ENCODE measurements around the gene SSX2B. TPM values are rescaled to one million over a fixed set of nuclear protein-coding genes. Genes with fewer than 3 reads are reported as not detected.

SSX2B gene, protein sequence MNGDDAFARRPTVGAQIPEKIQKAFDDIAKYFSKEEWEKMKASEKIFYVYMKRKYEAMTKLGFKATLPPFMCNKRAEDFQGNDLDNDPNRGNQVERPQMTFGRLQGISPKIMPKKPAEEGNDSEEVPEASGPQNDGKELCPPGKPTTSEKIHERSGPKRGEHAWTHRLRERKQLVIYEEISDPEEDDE
- total RNA-seq (2022; extraction: Qiagen RNA extraction; ENCODE audit: low read depth): not detected in 5 replicates

DNA sequence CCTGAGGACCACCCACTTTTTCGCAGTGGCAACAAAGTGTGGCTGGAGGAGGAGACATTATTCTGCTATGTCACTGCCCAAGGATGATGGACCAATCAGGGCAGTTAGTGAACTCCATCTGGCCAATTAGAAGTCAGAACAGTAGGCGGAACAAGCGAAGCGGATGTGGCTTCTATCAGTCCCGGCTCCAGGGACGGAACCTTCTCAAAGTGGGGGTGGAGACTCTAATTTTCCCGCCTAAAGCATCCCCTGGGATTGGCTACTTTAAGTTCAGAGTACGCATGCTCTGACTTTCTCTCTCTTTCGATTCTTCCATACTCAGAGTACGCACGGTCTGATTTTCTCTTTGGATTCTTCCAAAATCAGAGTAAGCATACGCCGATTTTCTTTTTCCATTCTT, at the start of gene SSX2B:
Gene SSX2B (plus strand): TSS at position 301 of the 400 bp plus-strand sequence. CDS start 1,429 bp downstream, outside the sequence.

DNA sequence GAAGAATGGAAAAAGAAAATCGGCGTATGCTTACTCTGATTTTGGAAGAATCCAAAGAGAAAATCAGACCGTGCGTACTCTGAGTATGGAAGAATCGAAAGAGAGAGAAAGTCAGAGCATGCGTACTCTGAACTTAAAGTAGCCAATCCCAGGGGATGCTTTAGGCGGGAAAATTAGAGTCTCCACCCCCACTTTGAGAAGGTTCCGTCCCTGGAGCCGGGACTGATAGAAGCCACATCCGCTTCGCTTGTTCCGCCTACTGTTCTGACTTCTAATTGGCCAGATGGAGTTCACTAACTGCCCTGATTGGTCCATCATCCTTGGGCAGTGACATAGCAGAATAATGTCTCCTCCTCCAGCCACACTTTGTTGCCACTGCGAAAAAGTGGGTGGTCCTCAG, 44.0 kb upstream of the SSX2B start, which contains the start of gene SSX2:
Gene SSX2 (minus strand): TSS at position 101 of the 400 bp plus-strand sequence. CDS start 1,429 bp downstream, outside the sequence.

DNA sequence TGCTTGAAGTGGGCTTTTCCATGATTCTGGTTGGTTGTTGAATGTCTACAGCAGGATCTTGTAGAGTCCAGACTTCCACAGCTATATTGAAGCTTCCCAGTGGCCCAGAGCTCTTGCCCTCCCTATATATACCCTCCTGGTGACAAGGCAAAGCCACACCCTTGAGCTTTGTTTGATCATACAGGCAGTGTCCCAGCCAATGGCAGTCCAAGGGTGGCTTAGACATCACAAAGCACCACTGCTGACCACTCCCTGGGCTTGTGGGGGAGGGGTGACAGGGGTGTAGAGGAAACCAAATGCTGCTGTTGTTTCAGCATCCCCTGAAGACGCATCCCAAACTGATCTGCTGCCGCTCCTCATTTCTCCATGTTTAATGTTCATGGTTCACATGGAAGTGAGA, 46.3 kb downstream of the SSX2B start, which contains the start of gene SPANXN5:
Gene SPANXN5 (minus strand): TSS at position 101 of the 400 bp plus-strand sequence. CDS start 79 bp downstream, at position 22.

Other genes with a start within 250 kb of the SSX2B start
- gene XAGE1B, start 234.2 kb upstream of the SSX2B start, total RNA-seq (2022; extraction: Qiagen RNA extraction; ENCODE audit: low read depth): 200 to 258 TPM (median 231 TPM) in 5 replicates
- not detected in 5 replicates for gene SSX7, start 96.4 kb upstream of the SSX2B start, total RNA-seq (2022; extraction: Qiagen RNA extraction; ENCODE audit: low read depth)
- gene SSX2, start 44.1 kb upstream of the SSX2B start, total RNA-seq (2022; extraction: Qiagen RNA extraction; ENCODE audit: low read depth): not detected in 5 replicates
- gene SPANXN5, start 46.2 kb downstream of the SSX2B start, total RNA-seq (2022; extraction: Qiagen RNA extraction; ENCODE audit: low read depth): not detected in 5 replicates
- not detected in 5 replicates for gene XAGE5, start 60.0 kb downstream of the SSX2B start, total RNA-seq (2022; extraction: Qiagen RNA extraction; ENCODE audit: low read depth)
- gene XAGE3, start 116.8 kb downstream of the SSX2B start, total RNA-seq (2022; extraction: Qiagen RNA extraction; ENCODE audit: low read depth): not detected in 5 replicates
- gene FAM156B, start 146.1 kb downstream of the SSX2B start, total RNA-seq (2022; extraction: Qiagen RNA extraction; ENCODE audit: low read depth): 9.0 to 16.0 TPM (median 9.6 TPM) in 5 replicates
- gene FAM156A, start 207.3 kb downstream of the SSX2B start, total RNA-seq (2022; extraction: Qiagen RNA extraction; ENCODE audit: low read depth): 11.9 to 21.1 TPM (median 15.8 TPM) in 5 replicates

All from A549 treated with GW870086 at 1 μM for 4 hours (cell line).